H9 (cell line): ENCODE data around the gene IFI27L1. TPM values are rescaled to one million over a fixed set of nuclear protein-coding genes. Genes with fewer than 3 reads are reported as not detected.

Experiments
- DNase-seq: peaks from one replicate; pipeline ENCODE4 v3.0.0-alpha.2; 2017
- H2AFZ ChIP-seq: one replicate; pipeline ENCODE4 v1.6.1; 2013; ENCODE audit warnings: mild to moderate bottlenecking, low read length, control low read depth, moderate library complexity
- H2AK5ac ChIP-seq: 2 replicates; pipeline ENCODE4 v1.6.1; 2013; ENCODE audit warnings: low read length, control low read depth, mixed read lengths; ENCODE audit not compliant: insufficient read length
- H2BK120ac ChIP-seq: one replicate; pipeline ENCODE4 v1.6.1; 2013; ENCODE audit warnings: low read depth, mild to moderate bottlenecking, low read length, control low read depth, inconsistent platforms; ENCODE audit not compliant: poor library complexity, severe bottlenecking
- H2BK12ac ChIP-seq: 2 replicates; pipeline ENCODE4 v1.6.1; 2013; ENCODE audit warnings: low read length, control low read depth, mixed read lengths, low read depth; ENCODE audit not compliant: insufficient read length
- H2BK15ac ChIP-seq: 2 replicates; pipeline ENCODE4 v1.6.1; 2013; ENCODE audit warnings: low read depth, low read length, control low read depth
- H2BK20ac ChIP-seq: one replicate; pipeline ENCODE4 v1.6.1; 2013; ENCODE audit warnings: low read depth, mild to moderate bottlenecking, low read length, control low read depth, inconsistent platforms; ENCODE audit not compliant: poor library complexity, severe bottlenecking
- H2BK5ac ChIP-seq: 2 replicates; pipeline ENCODE4 v1.6.1; 2013; ENCODE audit warnings: low read length, control low read depth, mixed read lengths; ENCODE audit not compliant: insufficient read length
- H3K14ac ChIP-seq: 2 replicates; pipeline ENCODE4 v1.6.1; 2013; ENCODE audit warnings: low read length, control low read depth; ENCODE audit not compliant: insufficient read depth
- H3K18ac ChIP-seq: 2 replicates; pipeline ENCODE4 v1.6.1; 2013; ENCODE audit warnings: low read depth, mild to moderate bottlenecking, mixed read lengths, low read length, control low read depth; ENCODE audit not compliant: insufficient read length
- H3K23ac ChIP-seq: 2 replicates; pipeline ENCODE4 v1.6.1; 2013; ENCODE audit warnings: low read length, control low read depth, mixed read lengths, low read depth; ENCODE audit not compliant: insufficient read length
- H3K23me2 ChIP-seq: 2 replicates; pipeline ENCODE4 v1.6.1; 2013; ENCODE audit warnings: low read depth, mild to moderate bottlenecking, mixed read lengths, low read length, control low read depth; ENCODE audit not compliant: insufficient read length, poor library complexity, severe bottlenecking
- H3K27ac ChIP-seq: 2 replicates; pipeline ENCODE4 v1.5.1; 2013; ENCODE audit warnings: low read length, control low read depth, mixed read lengths, low read depth; ENCODE audit not compliant: insufficient read length
- H3K27me3 ChIP-seq: 2 replicates; pipeline ENCODE4 v1.6.1; 2013; ENCODE audit warnings: low read length, control low read depth, inconsistent platforms; ENCODE audit not compliant: insufficient read depth
- H3K4ac ChIP-seq: 2 replicates; pipeline ENCODE4 v1.6.1; 2013; ENCODE audit warnings: low read depth, mild to moderate bottlenecking, control low read depth, inconsistent platforms, low read length, moderate library complexity
- H3K4me1 ChIP-seq: 2 replicates; pipeline ENCODE4 v1.6.1; 2013; ENCODE audit warnings: low read length, control low read depth, inconsistent platforms; ENCODE audit not compliant: insufficient read depth
- H3K4me2 ChIP-seq: 2 replicates; pipeline ENCODE4 v1.6.1; 2013; ENCODE audit warnings: low read length, control low read depth, mixed read lengths; ENCODE audit not compliant: insufficient read length, insufficient read depth
- H3K56ac ChIP-seq: 2 replicates; pipeline ENCODE4 v1.6.1; 2013; ENCODE audit warnings: low read depth, mild to moderate bottlenecking, mixed read lengths, low read length, control low read depth; ENCODE audit not compliant: insufficient read length
- H3K79me1 ChIP-seq: 2 replicates; pipeline ENCODE4 v1.6.1; 2013; ENCODE audit warnings: low read depth, mild to moderate bottlenecking, moderate library complexity, low read length, control low read depth, inconsistent platforms; ENCODE audit not compliant: insufficient read depth, poor library complexity, severe bottlenecking
- H3K79me2 ChIP-seq: 2 replicates; pipeline ENCODE4 v1.6.1; 2013; ENCODE audit warnings: low read length, control low read depth, inconsistent platforms; ENCODE audit not compliant: insufficient read depth
- H3K9ac ChIP-seq: 2 replicates; pipeline ENCODE4 v1.6.1; 2013; ENCODE audit warnings: low read length, control low read depth, mixed read lengths; ENCODE audit not compliant: insufficient read length; ENCODE audit errors: extremely low read depth
- H3K9me3 ChIP-seq: one replicate; pipeline ENCODE4 v1.6.1; 2013; ENCODE audit warnings: low read depth, low read length, inconsistent platforms; ENCODE audit not compliant: control insufficient read depth
- H3T11ph ChIP-seq: one replicate; pipeline ENCODE4 v1.6.1; 2013; ENCODE audit warnings: mild to moderate bottlenecking, low read length, control low read depth, inconsistent platforms
- H4K20me1 ChIP-seq: one replicate; pipeline ENCODE4 v1.6.1; 2013; ENCODE audit not compliant: control insufficient read depth, insufficient read length, insufficient read depth
- H4K5ac ChIP-seq: 2 replicates; pipeline ENCODE4 v1.6.1; 2013; ENCODE audit warnings: low read depth, mild to moderate bottlenecking, mixed read lengths, low read length, control low read depth; ENCODE audit not compliant: insufficient read length
- H4K8ac ChIP-seq: replicated peaks from 2 replicates; pipeline ENCODE4 v1.6.1; 2013; ENCODE audit warnings: low read length, control low read depth, mixed read lengths, low read depth; ENCODE audit not compliant: insufficient read length
- H4K91ac ChIP-seq: 2 replicates; pipeline ENCODE4 v1.6.1; 2013; ENCODE audit warnings: low read depth, mild to moderate bottlenecking, moderate library complexity, mixed read lengths, low read length, control low read depth; ENCODE audit not compliant: insufficient read length
- H3K27ac Mint-ChIP-seq, 3 experiments: 2 replicates in 2 of 3; 3 replicates in 1 of 3; pipeline ENCODE4 v1.8.0; 2020 to 2021; ENCODE audit warnings: mixed read lengths in 3 of 3, mild to moderate bottlenecking in 1 of 3, moderate library complexity in 1 of 3
- H3K27me3 Mint-ChIP-seq: 2 replicates; pipeline ENCODE4 v1.8.0; 2021; ENCODE audit warnings: low read depth, mild to moderate bottlenecking, moderate library complexity, mixed read lengths
- H3K36me3 Mint-ChIP-seq, 3 experiments: 2 replicates in 2 of 3; 3 replicates in 1 of 3; pipeline ENCODE4 v1.8.0; 2020 to 2021; ENCODE audit warnings: low read depth in 3 of 3, mixed read lengths in 3 of 3; ENCODE audit not compliant: insufficient read depth in 1 of 3
- H3K4me1 Mint-ChIP-seq, 2 experiments: 2 replicates each; pipeline ENCODE4 v1.8.0; 2020; ENCODE audit warnings: mixed read lengths in 2 of 2
- H3K4me3 Mint-ChIP-seq, 2 experiments: 2 replicates in 1 of 2; 3 replicates in 1 of 2; pipeline ENCODE4 v1.8.0; 2020 to 2021; ENCODE audit warnings: mild to moderate bottlenecking in 2 of 2, mixed read lengths in 2 of 2, moderate library complexity in 1 of 2
- H3K9me3 Mint-ChIP-seq, 2 experiments: 2 replicates in 1 of 2; 3 replicates in 1 of 2; pipeline ENCODE4 v1.8.0; 2020; ENCODE audit warnings: mild to moderate bottlenecking in 2 of 2, mixed read lengths in 2 of 2, moderate library complexity in 1 of 2
- CTCF ChIP-seq: fragments of 200-600 bp; sonication (generic); conservative IDR thresholded peaks from 3 replicates; pipeline ENCODE4 v1.8.0; 2021; ENCODE audit warnings: antibody characterized with exemption, mild to moderate bottlenecking
- WGBS: extraction: QIAGEN DNeasy Blood & Tissue Kit; methylation state at CpG from one replicate; pipeline ENCODE4 v1.1.7; 2013; ENCODE audit warnings: missing lambda C conversion rate, low lambda C conversion rate, mixed read lengths; ENCODE audit not compliant: insufficient read length; ENCODE audit errors: extremely low coverage; 5-methylcytosine and 5-hydroxymethylcytosine counted together
- total RNA-seq: library from RNA; stranded (reverse); gene quantifications from 2 replicates; pipeline ENCODE4 v1.2.1, GENCODE V29; 2021

IFI27L1 gene
- total RNA-seq, 1 experiment from 2014 or later = 27.4 TPM

- H2BK5ac ChIP-seq = no peak overlapping the region
- H3K79me1 ChIP-seq = no peaks in the 10 kb centered on the region
- no peak overlapping the region for H3K4me2 ChIP-seq
- no peak for DNase-seq
- Mint-ChIP-seq H3K27ac (no peak overlapping the region), H3K27me3 (peaks cover 39% of the 10 kb centered on the region), H3K36me3 (no peaks in the 10 kb centered on the region), H3K4me1 (no peaks in the 10 kb centered on the region), H3K9me3 (peaks cover 6 to 11% of the 10 kb centered on the region in 2 experiments; a peak in 2 of 5 replicates), H3K4me3 (no peak overlapping the region)
- no peak overlapping the region for H2BK20ac ChIP-seq
- H2BK120ac ChIP-seq = no peak overlapping the region
- no peak for TF ChIP-seq CTCF
- H3K14ac ChIP-seq = no peak overlapping the region
- H4K91ac ChIP-seq = no peak overlapping the region
- H3K9me3 ChIP-seq = no peaks in the 10 kb centered on the region
- H3K56ac ChIP-seq = no peak overlapping the region
- H2BK15ac ChIP-seq = no peak overlapping the region
- H4K20me1 ChIP-seq = no peaks in the 10 kb centered on the region
- H3K27ac ChIP-seq = no peak overlapping the region
- H3K4me1 ChIP-seq = no peaks in the 10 kb centered on the region
- no CpG with 5 or more reads among the region's 9 CpGs for WGBS
- no peak overlapping the region for H2BK12ac ChIP-seq
- no peak overlapping the region for H4K8ac ChIP-seq
- H3K23me2 ChIP-seq = no peaks in the 10 kb centered on the region
- H3K79me2 ChIP-seq = no peaks in the 10 kb centered on the region
- no peak overlapping the region for H3K18ac ChIP-seq
- H3K9ac ChIP-seq = no peak overlapping the region
- no peak overlapping the region for H2AFZ ChIP-seq
- H3K23ac ChIP-seq = no peak overlapping the region
- H4K5ac ChIP-seq = no peak overlapping the region
- no peaks in the 10 kb centered on the region for H3K27me3 ChIP-seq
- H2AK5ac ChIP-seq = no peak overlapping the region
- no peak overlapping the region for H3T11ph ChIP-seq
- no peak overlapping the region for H3K4ac ChIP-seq
Measured at GRCh38 chr14:94117856-94118255, 36.7 kb downstream of the IFI27L1 start.
